Measurements from ENCODE around the gene MRRF.

MRRF gene

GRCh38 chr9:122380293-122380692 lies 115.6 kb downstream of the MRRF start:
- no peak for DNase-seq (ENCODE audit: low read depth)
- H3K4me3 ChIP-seq (ENCODE audit: low read depth, low read length) = no peak overlapping the region
- no peak for TF ChIP-seq CTCF (IDR thresholded peaks at IDR 0.05; ENCODE audit: insufficient read depth, low read depth, low read length, missing control alignments)
